Vagina (tissue), 2 donors: ENCODE results near the gene COBLL1.

Experiments used
- POLR2A ChIP-seq, 2 donors: fragments of 450-650 bp; IDR thresholded peaks; one replicate each; pipeline ENCODE4 v1.6.1; 2017; ENCODE audit warnings: antibody characterized with exemption in 2 of 2, mild to moderate bottlenecking in 2 of 2, moderate library complexity in 2 of 2
- TF ChIP-seq, protein P1 (sequence below), 3 experiments: fragments of 450-650 bp in 2 of 3; fragments of 200-600 bp in 1 of 3; sonication (generic) in 1 of 3; IDR thresholded peaks; one replicate each; pipeline ENCODE4 v1.5.1; 2017 to 2019; ENCODE audit warnings: antibody characterized with exemption in 3 of 3, mild to moderate bottlenecking in 2 of 3, moderate library complexity in 2 of 3

DNA sequence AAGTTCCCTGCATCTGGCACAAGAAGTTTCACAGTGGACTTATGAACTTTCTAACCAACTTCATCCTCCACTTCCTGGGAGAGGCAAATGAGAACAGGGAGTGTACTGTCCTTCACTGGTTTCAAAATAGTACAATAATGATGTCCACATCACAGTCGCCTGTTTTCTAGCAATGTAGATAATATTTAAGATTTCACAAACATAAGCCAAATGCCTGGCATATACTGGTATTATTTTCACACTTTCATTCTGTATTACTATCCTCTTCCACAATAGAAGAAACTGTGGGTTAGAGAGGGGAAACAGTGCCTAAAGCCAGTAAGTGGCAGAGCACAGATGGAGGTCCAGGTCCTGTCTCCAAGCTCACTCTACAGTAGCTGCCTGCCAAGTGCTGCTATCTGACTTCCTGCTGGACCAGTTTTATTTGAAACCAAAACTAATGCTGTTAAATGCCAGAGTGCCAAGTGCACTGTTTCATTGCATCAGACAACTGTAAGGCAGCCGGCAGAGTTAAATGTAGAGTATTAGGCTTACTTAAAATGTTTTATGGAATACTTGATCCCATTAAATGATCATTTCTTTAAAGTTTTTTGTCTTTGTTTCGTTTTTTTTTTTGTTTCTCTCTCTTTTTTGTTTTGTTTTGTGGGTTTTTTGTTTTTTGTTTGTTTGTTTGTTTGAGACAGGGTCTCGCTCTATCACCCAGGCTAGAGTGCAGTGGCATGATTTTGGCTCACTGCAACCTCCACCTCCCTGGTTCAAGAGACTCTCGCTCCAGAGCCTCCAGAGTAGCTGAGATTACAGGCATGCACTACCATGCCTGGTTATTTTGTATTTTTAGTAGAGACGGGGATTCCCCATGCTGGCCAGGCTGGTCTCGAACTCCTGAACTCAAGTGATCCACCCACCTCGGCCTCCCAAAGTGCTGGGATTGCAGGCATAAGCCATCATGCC, 15.1 kb downstream of the COBLL1 start:
- TF ChIP-seq, protein P1, sequence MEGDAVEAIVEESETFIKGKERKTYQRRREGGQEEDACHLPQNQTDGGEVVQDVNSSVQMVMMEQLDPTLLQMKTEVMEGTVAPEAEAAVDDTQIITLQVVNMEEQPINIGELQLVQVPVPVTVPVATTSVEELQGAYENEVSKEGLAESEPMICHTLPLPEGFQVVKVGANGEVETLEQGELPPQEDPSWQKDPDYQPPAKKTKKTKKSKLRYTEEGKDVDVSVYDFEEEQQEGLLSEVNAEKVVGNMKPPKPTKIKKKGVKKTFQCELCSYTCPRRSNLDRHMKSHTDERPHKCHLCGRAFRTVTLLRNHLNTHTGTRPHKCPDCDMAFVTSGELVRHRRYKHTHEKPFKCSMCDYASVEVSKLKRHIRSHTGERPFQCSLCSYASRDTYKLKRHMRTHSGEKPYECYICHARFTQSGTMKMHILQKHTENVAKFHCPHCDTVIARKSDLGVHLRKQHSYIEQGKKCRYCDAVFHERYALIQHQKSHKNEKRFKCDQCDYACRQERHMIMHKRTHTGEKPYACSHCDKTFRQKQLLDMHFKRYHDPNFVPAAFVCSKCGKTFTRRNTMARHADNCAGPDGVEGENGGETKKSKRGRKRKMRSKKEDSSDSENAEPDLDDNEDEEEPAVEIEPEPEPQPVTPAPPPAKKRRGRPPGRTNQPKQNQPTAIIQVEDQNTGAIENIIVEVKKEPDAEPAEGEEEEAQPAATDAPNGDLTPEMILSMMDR (IDR thresholded peaks at IDR 0.05): no peak
- no peak for TF ChIP-seq POLR2A (IDR thresholded peaks at IDR 0.05)
